ENCODE measurements around the gene DLX4. TPM values are rescaled to one million over a fixed set of nuclear protein-coding genes. Genes with fewer than 3 reads are reported as not detected.

The DLX4 gene
- total and polyA plus RNA-seq, 3 experiments from 2014 or later, result 0.58 to 0.88 TPM; not detected in 1

GRCh38 chr17:49978501-49978900 is 9.5 kb downstream of the DLX4 start:
- no peak overlapping the region for H3K4me3 Mint-ChIP-seq
- CTCF ChIA-PET, result interaction anchor here (1.9 to 8.5 kb wide), 2 partner anchors 17 to 408 kb away, joined by 4 to 64 read pairs; partner anchors contain the start of gene DLX3

GRCh38 chr17:49979748-49980479 is 10.9 kb downstream of the DLX4 start:
- H3K27ac ChIP-seq (ENCODE audit: low read depth, low read length), result no peak overlapping the region
- H3K9me3 ChIP-seq (ENCODE audit: low read length), result no peaks in the 10 kb centered on the region
- no peaks in the 10 kb centered on the region for H3K4me1 ChIP-seq (ENCODE audit: insufficient read depth, low read length)
- H3K4me3 Mint-ChIP-seq, result no peak overlapping the region
- H3K4me3 ChIP-seq (ENCODE audit: low read length), result no peak overlapping the region
- DNase-seq, result no peak
- ChIA-PET CTCF (interaction anchor here (1.3 to 8.5 kb wide), 2 partner anchors 16 to 27 kb away, joined by 3 to 64 read pairs; partner anchors contain the start of gene DLX3), POLR2A (no interaction called here)
- H3K4me1 Mint-ChIP-seq, result no peaks in the 10 kb centered on the region
- H3K9me3 Mint-ChIP-seq, result no peaks in the 10 kb centered on the region
- no peaks in the 10 kb centered on the region for H3K36me3 Mint-ChIP-seq
- no peaks in the 10 kb centered on the region for H3K27me3 ChIP-seq (ENCODE audit: insufficient read depth, low read length, poor library complexity, severe bottlenecking)
- H3K27me3 Mint-ChIP-seq, result peaks cover 46 to 75% of the 10 kb centered on the region in 2 donors
- no peaks in the 10 kb centered on the region for H3K36me3 ChIP-seq (ENCODE audit: insufficient read depth, low read length)
- H3K27ac Mint-ChIP-seq, result no peak overlapping the region

More at GRCh38 chr17:49978501-49978900, 9.5 kb downstream of the DLX4 start:
- DNase-seq, result no peak
- no peaks in the 10 kb centered on the region for H3K9me3 Mint-ChIP-seq
- no peak overlapping the region for H3K27ac Mint-ChIP-seq
- H3K4me3 ChIP-seq (ENCODE audit: low read length), result no peak overlapping the region
- peaks cover 52 to 80% of the 10 kb centered on the region in 2 donors for H3K27me3 Mint-ChIP-seq
- H3K36me3 Mint-ChIP-seq, result no peaks in the 10 kb centered on the region
- H3K9me3 ChIP-seq (ENCODE audit: low read length), result no peaks in the 10 kb centered on the region
- no peaks in the 10 kb centered on the region for H3K36me3 ChIP-seq (ENCODE audit: insufficient read depth, low read length)
- POLR2A ChIA-PET, result no interaction called here
- H3K4me1 ChIP-seq (ENCODE audit: insufficient read depth, low read length), result no peaks in the 10 kb centered on the region
- no peak overlapping the region for H3K27ac ChIP-seq (ENCODE audit: low read depth, low read length)
- peaks cover 6% of the 10 kb centered on the region for H3K27me3 ChIP-seq (ENCODE audit: insufficient read depth, low read length, poor library complexity, severe bottlenecking)
- H3K4me1 Mint-ChIP-seq, result no peaks in the 10 kb centered on the region

GRCh38 chr17:49980703-49981197 is 11.8 kb downstream of the DLX4 start:
- CTCF ChIA-PET, result interaction anchor here (8.5 kb wide), 1 partner anchor 15 kb away, joined by 64 read pairs; the partner anchor contains the start of gene DLX3
- H3K27me3 Mint-ChIP-seq, result peaks cover 48 to 68% of the 10 kb centered on the region in 2 donors

GRCh38 chr17:49984283-49984682 is 15.3 kb downstream of the DLX4 start:
- Histone ChIP-seq H3K36me3 (ENCODE audit: insufficient read depth, low read length) (no peaks in the 10 kb centered on the region), H3K4me3 (ENCODE audit: low read length) (no peak overlapping the region), H3K27me3 (ENCODE audit: insufficient read depth, low read length, poor library complexity, severe bottlenecking) (peaks cover 13% of the 10 kb centered on the region), H3K4me1 (ENCODE audit: insufficient read depth, low read length) (no peaks in the 10 kb centered on the region), H3K27ac (ENCODE audit: low read depth, low read length) (no peak overlapping the region), H3K9me3 (ENCODE audit: low read length) (no peaks in the 10 kb centered on the region)
- CTCF ChIA-PET, result interaction anchor here (0.6 to 1.6 kb wide), 2 partner anchors 10 to 12 kb away, joined by 3 to 8 read pairs; no protein-coding TSS in a partner anchor
- Mint-ChIP-seq H3K36me3 (peaks cover 0 to 3% (median 0%) of the 10 kb centered on the region in 3 donors), H3K4me3 (no peak overlapping the region), H3K27me3 (peaks cover 40 to 73% of the 10 kb centered on the region in 2 donors), H3K27ac (peak overlapping the region in 1 of 8 donors; percentile 79), H3K9me3 (no peaks in the 10 kb centered on the region), H3K4me1 (no peaks in the 10 kb centered on the region)
- DNase-seq, result no peak
- POLR2A ChIA-PET, result no interaction called here

More at GRCh38 chr17:49980703-49981197, 11.8 kb downstream of the DLX4 start:
- H3K27ac Mint-ChIP-seq, result no peak overlapping the region
- no peaks in the 10 kb centered on the region for H3K36me3 Mint-ChIP-seq
- Histone ChIP-seq H3K4me1 (ENCODE audit: insufficient read depth, low read length) (no peaks in the 10 kb centered on the region), H3K9me3 (ENCODE audit: low read length) (no peaks in the 10 kb centered on the region), H3K4me3 (ENCODE audit: low read length) (no peak overlapping the region), H3K36me3 (ENCODE audit: insufficient read depth, low read length) (no peaks in the 10 kb centered on the region), H3K27ac (ENCODE audit: low read depth, low read length) (no peak overlapping the region), H3K27me3 (ENCODE audit: insufficient read depth, low read length, poor library complexity, severe bottlenecking) (no peaks in the 10 kb centered on the region)
- no peak for DNase-seq
- H3K9me3 Mint-ChIP-seq, result no peaks in the 10 kb centered on the region
- POLR2A ChIA-PET, result no interaction called here
- H3K4me3 Mint-ChIP-seq, result no peak overlapping the region
- H3K4me1 Mint-ChIP-seq, result no peaks in the 10 kb centered on the region

DNA sequence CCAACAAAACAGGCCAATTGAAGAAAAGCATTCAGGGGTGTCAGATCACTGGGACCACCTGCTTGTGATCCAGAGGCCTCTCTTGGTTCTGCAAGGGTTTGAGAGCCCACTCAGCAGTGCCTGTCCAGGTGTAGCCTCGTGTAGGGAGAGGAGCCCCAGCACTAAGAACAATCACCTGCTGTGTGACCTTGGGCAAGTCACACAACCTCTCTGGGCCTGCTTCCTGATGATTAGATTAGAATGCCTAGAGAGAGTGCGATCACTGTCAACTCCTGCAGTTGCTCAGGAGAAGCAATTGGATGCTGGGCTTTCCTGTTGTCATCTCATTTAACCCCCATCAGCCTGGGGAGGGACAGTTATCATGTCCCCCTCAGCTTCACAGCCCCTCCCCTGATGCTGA is 15.8 kb downstream of the DLX4 start:
- DNase-seq, result no peak
- no peak overlapping the region for H3K27ac ChIP-seq (ENCODE audit: low read depth, low read length)
- no peak overlapping the region for H3K4me3 Mint-ChIP-seq
- no peaks in the 10 kb centered on the region for H3K9me3 ChIP-seq (ENCODE audit: low read length)
- no peaks in the 10 kb centered on the region for H3K4me1 Mint-ChIP-seq
- no peaks in the 10 kb centered on the region for H3K9me3 Mint-ChIP-seq
- H3K36me3 ChIP-seq (ENCODE audit: insufficient read depth, low read length), result no peaks in the 10 kb centered on the region
- H3K27me3 Mint-ChIP-seq, result peaks cover 44 to 73% of the 10 kb centered on the region in 2 donors
- H3K4me1 ChIP-seq (ENCODE audit: insufficient read depth, low read length), result no peaks in the 10 kb centered on the region
- H3K36me3 Mint-ChIP-seq, result peaks cover 0 to 3% (median 0%) of the 10 kb centered on the region in 3 donors
- H3K4me3 ChIP-seq (ENCODE audit: low read length), result no peak overlapping the region
- peak overlapping the region in 1 of 8 donors; percentile 79 for H3K27ac Mint-ChIP-seq
- peaks cover 13% of the 10 kb centered on the region for H3K27me3 ChIP-seq (ENCODE audit: insufficient read depth, low read length, poor library complexity, severe bottlenecking)
- POLR2A ChIA-PET, result no interaction called here
- CTCF ChIA-PET, result interaction anchor here (1.6 kb wide), 1 partner anchor 11 kb away, joined by 8 read pairs; no protein-coding TSS in a partner anchor

DNA sequence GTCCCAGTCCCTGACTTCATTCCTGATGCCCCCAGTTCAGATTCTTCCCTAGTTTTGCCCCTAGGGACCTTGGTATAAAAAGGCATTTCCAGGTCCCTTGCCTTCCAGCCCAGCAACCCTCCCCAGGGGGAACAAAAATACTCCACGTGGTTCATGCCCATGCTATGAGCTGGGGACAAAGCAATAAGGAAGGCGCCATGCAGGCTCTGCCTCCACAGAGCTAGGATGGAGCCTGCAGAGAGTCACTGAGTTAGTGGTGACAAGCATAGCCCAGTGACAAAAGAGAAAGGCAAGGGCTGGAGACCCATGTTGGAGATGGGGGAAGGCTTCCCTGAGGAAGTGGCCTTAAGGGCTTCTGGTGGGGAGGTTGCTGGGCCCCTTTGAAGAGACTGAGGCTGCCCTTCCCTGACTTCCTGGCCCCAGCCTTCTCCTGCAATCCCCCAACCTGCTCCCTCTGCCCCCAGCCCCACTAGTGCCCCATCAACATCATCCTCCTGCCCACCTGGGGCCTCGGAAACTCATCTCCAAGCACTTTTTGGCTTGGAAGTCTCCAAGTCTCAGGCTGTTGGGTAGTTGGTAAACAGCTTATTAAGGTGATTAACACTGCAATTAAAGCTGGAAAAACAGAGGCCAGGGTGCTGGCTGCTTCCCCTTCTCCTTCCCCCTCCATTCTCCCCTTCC is 16.5 kb downstream of the DLX4 start:
- Histone ChIP-seq H3K27ac (ENCODE audit: low read depth, low read length) (no peak overlapping the region), H3K9me3 (ENCODE audit: low read length) (no peaks in the 10 kb centered on the region), H3K36me3 (ENCODE audit: insufficient read depth, low read length) (no peaks in the 10 kb centered on the region), H3K4me1 (ENCODE audit: insufficient read depth, low read length) (no peaks in the 10 kb centered on the region), H3K4me3 (ENCODE audit: low read length) (no peak overlapping the region), H3K27me3 (ENCODE audit: insufficient read depth, low read length, poor library complexity, severe bottlenecking) (peaks cover 13% of the 10 kb centered on the region)
- ChIA-PET CTCF (interaction anchor here (1.5 to 3.6 kb wide), 3 partner anchors 11 to 33 kb away, joined by 4 to 28 read pairs (median 11); no protein-coding TSS in a partner anchor), POLR2A (no interaction called here)
- no peak for DNase-seq
- no peaks in the 10 kb centered on the region for H3K4me1 Mint-ChIP-seq
- H3K27me3 Mint-ChIP-seq, result peaks cover 46 to 73% of the 10 kb centered on the region in 2 donors
- peaks cover 0 to 3% (median 0%) of the 10 kb centered on the region in 3 donors for H3K36me3 Mint-ChIP-seq
- H3K27ac Mint-ChIP-seq, result no peak overlapping the region
- no peaks in the 10 kb centered on the region for H3K9me3 Mint-ChIP-seq
- no peak overlapping the region for H3K4me3 Mint-ChIP-seq

DNA sequence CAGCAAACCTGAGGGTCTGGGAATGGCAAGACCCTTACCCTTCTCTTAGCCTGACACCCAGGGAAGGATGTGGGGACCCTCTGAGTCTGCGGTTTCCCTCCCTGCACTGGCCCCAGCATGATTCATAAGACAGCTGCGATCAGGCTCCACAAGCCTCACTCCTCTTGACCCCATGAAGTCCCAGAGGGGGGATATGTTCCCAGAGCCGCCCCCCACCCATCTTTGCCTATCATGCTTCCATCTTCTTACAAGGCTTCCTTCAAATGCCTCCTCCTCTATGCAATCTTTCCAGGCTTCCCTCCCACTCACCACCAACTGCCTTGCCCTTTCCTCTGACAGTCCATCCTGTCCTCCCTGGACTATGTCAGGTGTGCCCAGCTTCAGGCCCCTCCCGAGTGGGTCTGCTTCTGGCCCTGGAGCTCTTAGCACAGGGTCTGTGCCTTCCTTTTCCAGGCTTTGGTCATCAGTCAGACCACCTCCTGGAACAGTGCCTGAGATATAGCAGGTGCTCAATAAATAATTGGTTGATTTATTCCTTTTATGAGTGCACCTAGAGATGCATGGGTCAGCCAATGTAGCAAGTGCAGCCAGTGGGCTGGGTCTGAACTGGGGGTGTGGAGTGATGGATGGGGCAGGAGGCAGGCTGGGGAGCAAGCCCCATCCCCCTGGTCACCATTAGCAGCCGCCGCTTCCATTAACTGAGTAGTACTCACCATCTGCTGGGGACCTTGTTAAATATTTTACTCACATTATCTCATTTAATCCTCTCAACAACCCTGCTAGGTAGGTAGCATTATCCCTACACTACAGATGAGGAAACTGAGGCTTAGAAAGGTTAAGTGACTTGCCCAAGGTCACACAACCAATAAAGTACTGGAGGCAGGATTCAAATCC is 17.7 kb downstream of the DLX4 start:
- H3K27ac Mint-ChIP-seq, result no peak overlapping the region
- no peak overlapping the region for H3K4me3 Mint-ChIP-seq
- H3K4me1 Mint-ChIP-seq, result no peaks in the 10 kb centered on the region
- peaks cover 0 to 3% (median 0%) of the 10 kb centered on the region in 3 donors for H3K36me3 Mint-ChIP-seq
- Histone ChIP-seq H3K36me3 (ENCODE audit: insufficient read depth, low read length) (no peaks in the 10 kb centered on the region), H3K9me3 (ENCODE audit: low read length) (no peaks in the 10 kb centered on the region), H3K27me3 (ENCODE audit: insufficient read depth, low read length, poor library complexity, severe bottlenecking) (peaks cover 14% of the 10 kb centered on the region), H3K4me1 (ENCODE audit: insufficient read depth, low read length) (no peaks in the 10 kb centered on the region), H3K27ac (ENCODE audit: low read depth, low read length) (no peak overlapping the region), H3K4me3 (ENCODE audit: low read length) (no peak overlapping the region)
- H3K27me3 Mint-ChIP-seq, result peaks cover 41 to 73% of the 10 kb centered on the region in 2 donors
- ChIA-PET POLR2A (no interaction called here), CTCF (interaction anchor here (1.5 to 3.6 kb wide), 3 partner anchors 10 to 34 kb away, joined by 4 to 28 read pairs (median 11); no protein-coding TSS in a partner anchor)
- DNase-seq, result no peak
- H3K9me3 Mint-ChIP-seq, result no peaks in the 10 kb centered on the region
